ENCODE data around the gene TUBB8.

Gene TUBB8

GRCh38 chr10:48996-49395 lies at the start of gene TUBB8:
Gene TUBB8, minus strand, starts transcription at chr10:49296. Its CDS starts 58 bp downstream, at chr10:49238.
- H3K27me3 ChIP-seq (ENCODE audit: control insufficient read depth, insufficient read depth, low read length), result no peaks in the 10 kb centered on the region
- H3K27ac ChIP-seq (ENCODE audit: low read length), result no peak within 1 kb of the TSS
- H3K4me3 ChIP-seq (ENCODE audit: low read length), result no peak within 1 kb of the TSS
- DNase-seq (ENCODE audit: low read depth, low spot score), result no peak
- H3K9me3 ChIP-seq (ENCODE audit: control insufficient read depth, insufficient read depth, low read length), result no peaks in the 10 kb centered on the region
- H3K4me1 ChIP-seq (ENCODE audit: control insufficient read depth, insufficient read depth, low read length), result no peaks in the 10 kb centered on the region; the same call in 1 of the 2 replicates
- no peaks in the 10 kb centered on the region for H3K36me3 ChIP-seq (ENCODE audit: control insufficient read depth, insufficient read depth, low read length)
- WGBS (ENCODE audit: insufficient coverage, insufficient read length), result no CpG with 5 or more reads among the region's 34 CpGs

DNA sequence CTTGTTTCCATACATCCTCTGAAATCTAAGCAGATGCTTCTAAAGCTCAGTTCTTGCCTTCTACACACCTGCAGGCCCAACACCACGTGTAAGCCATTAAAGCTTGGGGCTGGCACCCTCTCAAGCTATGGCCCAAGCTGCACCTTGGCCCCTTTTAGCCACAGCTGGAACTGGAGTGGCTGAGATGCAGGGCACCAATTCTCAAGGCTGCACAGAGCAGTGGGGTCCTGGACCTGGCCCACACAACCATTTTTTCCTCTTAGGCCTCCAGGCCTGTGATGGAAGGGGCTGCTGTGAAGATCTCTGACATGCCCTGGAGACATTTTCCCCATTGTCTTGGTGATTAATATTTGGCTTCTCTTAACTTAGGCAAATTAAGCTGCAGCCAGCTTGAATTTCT lies 47.4 kb upstream of the TUBB8 start:
- no CpG with 5 or more reads among the region's 1 CpG for WGBS (ENCODE audit: insufficient coverage, insufficient read length)
- Histone ChIP-seq H3K4me1 (ENCODE audit: control insufficient read depth, insufficient read depth, low read length) (no peaks in the 10 kb centered on the region), H3K4me3 (ENCODE audit: low read length) (no peak overlapping the region), H3K36me3 (ENCODE audit: control insufficient read depth, insufficient read depth, low read length) (no peaks in the 10 kb centered on the region), H3K27me3 (ENCODE audit: control insufficient read depth, insufficient read depth, low read length) (no peaks in the 10 kb centered on the region), H3K27ac (ENCODE audit: low read length) (no peak overlapping the region), H3K9me3 (ENCODE audit: control insufficient read depth, insufficient read depth, low read length) (peaks cover 2% of the 10 kb centered on the region)
- no peak for DNase-seq (ENCODE audit: low read depth, low spot score)

DNA sequence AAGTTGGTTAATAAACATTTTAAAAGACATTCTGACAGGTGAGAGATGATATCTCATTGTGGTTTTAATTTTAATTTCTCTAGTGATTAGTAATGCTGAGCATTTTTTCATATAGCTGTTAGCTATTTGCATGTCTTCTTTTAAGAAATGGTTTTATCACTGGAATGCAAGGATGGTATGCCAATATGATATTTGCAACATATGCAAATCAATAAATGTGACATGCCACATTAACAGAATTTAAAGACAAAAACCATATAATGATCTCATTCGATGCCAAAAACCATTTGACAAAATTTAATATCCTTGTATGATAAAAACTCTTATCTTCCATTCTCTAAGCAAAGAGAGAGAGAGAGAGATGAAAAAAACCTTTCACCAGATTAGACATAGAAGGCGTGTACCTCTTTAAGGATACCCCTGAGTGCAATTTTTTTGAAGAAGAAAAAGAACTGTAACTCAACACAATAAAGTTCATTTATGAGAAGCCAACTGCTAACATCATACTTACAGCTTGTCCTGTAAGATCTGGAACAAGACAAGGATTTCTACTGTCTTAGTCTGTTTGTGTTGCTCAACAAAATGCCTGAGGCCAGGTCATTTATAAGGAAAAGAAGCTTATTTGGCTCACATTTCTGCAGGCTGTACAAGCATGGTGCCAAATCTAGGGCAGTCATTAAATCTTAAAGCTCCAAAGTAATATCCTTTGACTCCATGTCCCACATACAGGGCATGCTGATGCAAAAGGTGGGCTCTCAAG lies 46.4 kb upstream of the TUBB8 start:
- Histone ChIP-seq H3K4me1 (ENCODE audit: control insufficient read depth, insufficient read depth, low read length) (no peaks in the 10 kb centered on the region), H3K36me3 (ENCODE audit: control insufficient read depth, insufficient read depth, low read length) (no peaks in the 10 kb centered on the region), H3K4me3 (ENCODE audit: low read length) (no peak overlapping the region), H3K27me3 (ENCODE audit: control insufficient read depth, insufficient read depth, low read length) (no peaks in the 10 kb centered on the region), H3K9me3 (ENCODE audit: control insufficient read depth, insufficient read depth, low read length) (peaks cover 2% of the 10 kb centered on the region), H3K27ac (ENCODE audit: low read length) (no peak overlapping the region)
- WGBS (ENCODE audit: insufficient coverage, insufficient read length), result no CpG with 5 or more reads among the region's 2 CpGs
- DNase-seq (ENCODE audit: low read depth, low spot score), result no peak

- H3K27me3 ChIP-seq (ENCODE audit: control insufficient read depth, insufficient read depth, low read length), result no peaks in the 10 kb centered on the region
- H3K27ac ChIP-seq (ENCODE audit: low read length), result no peak overlapping the region
- no peaks in the 10 kb centered on the region for H3K36me3 ChIP-seq (ENCODE audit: control insufficient read depth, insufficient read depth, low read length)
- WGBS (ENCODE audit: insufficient coverage, insufficient read length), result no CpG with 5 or more reads among the region's 1 CpG
- no peak for DNase-seq (ENCODE audit: low read depth, low spot score)
- no peak overlapping the region for H3K4me3 ChIP-seq (ENCODE audit: low read length)
- peaks cover 2% of the 10 kb centered on the region for H3K9me3 ChIP-seq (ENCODE audit: control insufficient read depth, insufficient read depth, low read length)
- no peaks in the 10 kb centered on the region for H3K4me1 ChIP-seq (ENCODE audit: control insufficient read depth, insufficient read depth, low read length)
These were observed 45.5 kb upstream of the TUBB8 start for GRCh38 chr10:94613-95012.

GRCh38 chr10:92846-93245 lies 43.8 kb upstream of the TUBB8 start:
- no peaks in the 10 kb centered on the region for H3K27me3 ChIP-seq (ENCODE audit: control insufficient read depth, insufficient read depth, low read length)

GRCh38 chr10:92153-92552 lies 43.1 kb upstream of the TUBB8 start:
- H3K4me3 ChIP-seq (ENCODE audit: low read length), result no peak overlapping the region
- no peaks in the 10 kb centered on the region for H3K27me3 ChIP-seq (ENCODE audit: control insufficient read depth, insufficient read depth, low read length)
- H3K9me3 ChIP-seq (ENCODE audit: control insufficient read depth, insufficient read depth, low read length), result peaks cover 2% of the 10 kb centered on the region
- no peak for DNase-seq (ENCODE audit: low read depth, low spot score)
- no peaks in the 10 kb centered on the region for H3K4me1 ChIP-seq (ENCODE audit: control insufficient read depth, insufficient read depth, low read length)
- H3K36me3 ChIP-seq (ENCODE audit: control insufficient read depth, insufficient read depth, low read length), result no peaks in the 10 kb centered on the region
- H3K27ac ChIP-seq (ENCODE audit: low read length), result no peak overlapping the region
- WGBS (ENCODE audit: insufficient coverage, insufficient read length), result no CpG with 5 or more reads among the region's 4 CpGs

More at GRCh38 chr10:92846-93245, 43.8 kb upstream of the TUBB8 start:
- H3K27ac ChIP-seq (ENCODE audit: low read length), result no peak overlapping the region
- H3K4me1 ChIP-seq (ENCODE audit: control insufficient read depth, insufficient read depth, low read length), result no peaks in the 10 kb centered on the region
- DNase-seq (ENCODE audit: low read depth, low spot score), result no peak
- H3K4me3 ChIP-seq (ENCODE audit: low read length), result no peak overlapping the region
- no CpG with 5 or more reads among the region's 2 CpGs for WGBS (ENCODE audit: insufficient coverage, insufficient read length)
- no peaks in the 10 kb centered on the region for H3K36me3 ChIP-seq (ENCODE audit: control insufficient read depth, insufficient read depth, low read length)
- peaks cover 2% of the 10 kb centered on the region for H3K9me3 ChIP-seq (ENCODE audit: control insufficient read depth, insufficient read depth, low read length)

- no peak overlapping the region for H3K4me3 ChIP-seq (ENCODE audit: low read length)
- H3K27ac ChIP-seq (ENCODE audit: low read length), result no peak overlapping the region
- H3K27me3 ChIP-seq (ENCODE audit: control insufficient read depth, insufficient read depth, low read length), result no peaks in the 10 kb centered on the region
- H3K36me3 ChIP-seq (ENCODE audit: control insufficient read depth, insufficient read depth, low read length), result no peaks in the 10 kb centered on the region
- no peaks in the 10 kb centered on the region for H3K4me1 ChIP-seq (ENCODE audit: control insufficient read depth, insufficient read depth, low read length)
- DNase-seq (ENCODE audit: low read depth, low spot score), result no peak
- no CpG with 5 or more reads among the region's 8 CpGs for WGBS (ENCODE audit: insufficient coverage, insufficient read length)
- H3K9me3 ChIP-seq (ENCODE audit: control insufficient read depth, insufficient read depth, low read length), result peaks cover under 1% of the 10 kb centered on the region; the same call in 1 of the 2 replicates
These were observed 42.2 kb upstream of the TUBB8 start for GRCh38 chr10:91313-91712.

GRCh38 chr10:90161-90560 lies 41.1 kb upstream of the TUBB8 start:
- H3K4me1 ChIP-seq (ENCODE audit: control insufficient read depth, insufficient read depth, low read length), result no peaks in the 10 kb centered on the region
- no peaks in the 10 kb centered on the region for H3K9me3 ChIP-seq (ENCODE audit: control insufficient read depth, insufficient read depth, low read length)
- DNase-seq (ENCODE audit: low read depth, low spot score), result no peak
- no peaks in the 10 kb centered on the region for H3K27me3 ChIP-seq (ENCODE audit: control insufficient read depth, insufficient read depth, low read length)
- no peaks in the 10 kb centered on the region for H3K36me3 ChIP-seq (ENCODE audit: control insufficient read depth, insufficient read depth, low read length)
- no peak overlapping the region for H3K4me3 ChIP-seq (ENCODE audit: low read length)
- no peak overlapping the region for H3K27ac ChIP-seq (ENCODE audit: low read length)
- WGBS (ENCODE audit: insufficient coverage, insufficient read length), result no CpG with 5 or more reads among the region's 1 CpG

DNA sequence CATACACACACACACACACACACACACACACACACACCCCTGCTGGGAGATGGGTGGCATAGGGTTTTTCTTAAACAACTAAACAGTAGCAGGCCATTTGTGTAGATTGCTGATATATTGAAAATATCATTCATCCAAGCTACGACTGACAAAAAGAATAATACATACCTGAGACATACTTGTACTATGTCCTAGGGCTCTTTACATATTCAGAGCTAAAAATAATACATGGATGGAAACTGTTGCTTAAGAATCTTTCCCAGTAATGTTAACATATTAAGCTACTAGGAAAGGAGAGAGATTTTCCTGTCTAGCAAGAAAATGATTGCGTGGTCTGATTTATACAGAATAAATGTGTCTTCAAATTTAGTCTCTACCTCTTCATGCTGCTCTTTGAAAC lies 40.2 kb upstream of the TUBB8 start:
- WGBS (ENCODE audit: insufficient coverage, insufficient read length), result no CpG with 5 or more reads among the region's 2 CpGs
- Histone ChIP-seq H3K27ac (ENCODE audit: low read length) (no peak overlapping the region), H3K9me3 (ENCODE audit: control insufficient read depth, insufficient read depth, low read length) (no peaks in the 10 kb centered on the region), H3K4me1 (ENCODE audit: control insufficient read depth, insufficient read depth, low read length) (no peaks in the 10 kb centered on the region), H3K27me3 (ENCODE audit: control insufficient read depth, insufficient read depth, low read length) (no peaks in the 10 kb centered on the region), H3K36me3 (ENCODE audit: control insufficient read depth, insufficient read depth, low read length) (no peaks in the 10 kb centered on the region), H3K4me3 (ENCODE audit: low read length) (no peak overlapping the region)
- DNase-seq (ENCODE audit: low read depth, low spot score), result no peak

DNA sequence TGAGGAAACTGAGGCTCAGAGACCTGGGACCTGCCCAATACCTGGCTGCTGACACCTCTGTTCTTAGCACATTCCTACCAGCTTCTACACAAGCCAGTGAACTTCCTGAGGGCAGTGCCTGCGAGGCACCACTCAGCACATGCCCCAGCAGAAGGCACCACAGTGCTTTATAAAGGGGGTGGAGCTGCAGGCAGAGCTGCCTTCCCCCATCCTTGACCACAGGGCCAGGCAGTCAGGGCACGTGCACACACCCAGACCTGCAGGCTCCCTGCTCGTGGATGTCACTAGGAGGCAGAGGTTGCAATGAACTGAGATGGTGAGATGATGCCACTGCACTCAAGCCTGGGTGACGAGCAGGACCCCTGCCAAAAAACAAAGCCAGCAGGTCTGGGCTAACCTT lies 39.2 kb upstream of the TUBB8 start:
- DNase-seq (ENCODE audit: low read depth, low spot score), result no peak
- H3K36me3 ChIP-seq (ENCODE audit: control insufficient read depth, insufficient read depth, low read length), result no peaks in the 10 kb centered on the region
- no peak overlapping the region for H3K4me3 ChIP-seq (ENCODE audit: low read length)
- no peaks in the 10 kb centered on the region for H3K9me3 ChIP-seq (ENCODE audit: control insufficient read depth, insufficient read depth, low read length)
- no peaks in the 10 kb centered on the region for H3K4me1 ChIP-seq (ENCODE audit: control insufficient read depth, insufficient read depth, low read length)
- no peaks in the 10 kb centered on the region for H3K27me3 ChIP-seq (ENCODE audit: control insufficient read depth, insufficient read depth, low read length)
- no peak overlapping the region for H3K27ac ChIP-seq (ENCODE audit: low read length)
- WGBS (ENCODE audit: insufficient coverage, insufficient read length), result no CpG with 5 or more reads among the region's 4 CpGs

Measured in iPS DF 6.9 (cell line).